Nephron (organoid): ENCODE measurements around the gene CLMN.
A peak's percentile ranks its signal among the peaks of the same experiment; 100 is the strongest.

Experiments used
- H3K27ac Mint-ChIP-seq, 3 experiments: 2 replicates each; pipeline ENCODE4 v1.8.0; 2020; ENCODE audit warnings: mixed read lengths in 3 of 3, mild to moderate bottlenecking in 2 of 3, moderate library complexity in 1 of 3
- H3K27me3 Mint-ChIP-seq: 2 replicates; pipeline ENCODE4 v1.8.0; 2021; ENCODE audit warnings: low read depth, mild to moderate bottlenecking, moderate library complexity, mixed read lengths
- H3K36me3 Mint-ChIP-seq: 2 replicates; pipeline ENCODE4 v1.8.0; 2020; ENCODE audit warnings: low read depth, mixed read lengths
- H3K4me1 Mint-ChIP-seq: 2 replicates; pipeline ENCODE4 v1.8.0; 2020; ENCODE audit warnings: mixed read lengths
- H3K4me3 Mint-ChIP-seq, 3 experiments: 2 replicates each; pipeline ENCODE4 v1.8.0; 2020; ENCODE audit warnings: mild to moderate bottlenecking in 3 of 3, mixed read lengths in 3 of 3, moderate library complexity in 2 of 3
- H3K9me3 Mint-ChIP-seq: 2 replicates; pipeline ENCODE4 v1.8.0; 2020; ENCODE audit warnings: mixed read lengths
- TF ChIP-seq, protein P1 (sequence below), 3 experiments: fragments of 200-600 bp; sonication (generic); IDR thresholded peaks; one replicate each; pipeline ENCODE4 v1.5.0; 2021; ENCODE audit warnings: antibody characterized with exemption in 3 of 3; ENCODE audit not compliant: unreplicated experiment in 3 of 3

The CLMN gene

DNA sequence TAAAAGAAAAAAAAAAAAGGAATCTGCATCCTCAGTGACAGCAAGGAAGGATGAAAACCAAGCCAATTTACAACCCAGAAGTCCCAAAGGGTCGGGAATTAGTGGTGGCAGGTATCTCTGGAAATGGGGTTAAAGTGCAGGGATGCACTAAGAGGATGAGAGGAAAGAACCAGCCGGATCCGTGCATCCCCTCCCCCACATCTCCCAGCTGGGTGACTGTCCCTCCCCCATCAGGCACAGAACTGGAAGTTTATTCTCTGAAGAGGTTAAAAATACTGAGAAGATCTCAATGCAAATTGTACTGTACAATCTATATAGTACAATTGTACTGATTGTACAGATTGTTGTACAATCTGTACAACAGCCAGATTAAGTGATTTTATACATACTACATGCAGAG, 15.4 kb downstream of the CLMN start:
- H3K36me3 Mint-ChIP-seq: no peaks in the 10 kb centered on the region
- no peak overlapping the region for H3K4me3 Mint-ChIP-seq
- H3K9me3 Mint-ChIP-seq: no peaks in the 10 kb centered on the region
- TF ChIP-seq, protein P1, sequence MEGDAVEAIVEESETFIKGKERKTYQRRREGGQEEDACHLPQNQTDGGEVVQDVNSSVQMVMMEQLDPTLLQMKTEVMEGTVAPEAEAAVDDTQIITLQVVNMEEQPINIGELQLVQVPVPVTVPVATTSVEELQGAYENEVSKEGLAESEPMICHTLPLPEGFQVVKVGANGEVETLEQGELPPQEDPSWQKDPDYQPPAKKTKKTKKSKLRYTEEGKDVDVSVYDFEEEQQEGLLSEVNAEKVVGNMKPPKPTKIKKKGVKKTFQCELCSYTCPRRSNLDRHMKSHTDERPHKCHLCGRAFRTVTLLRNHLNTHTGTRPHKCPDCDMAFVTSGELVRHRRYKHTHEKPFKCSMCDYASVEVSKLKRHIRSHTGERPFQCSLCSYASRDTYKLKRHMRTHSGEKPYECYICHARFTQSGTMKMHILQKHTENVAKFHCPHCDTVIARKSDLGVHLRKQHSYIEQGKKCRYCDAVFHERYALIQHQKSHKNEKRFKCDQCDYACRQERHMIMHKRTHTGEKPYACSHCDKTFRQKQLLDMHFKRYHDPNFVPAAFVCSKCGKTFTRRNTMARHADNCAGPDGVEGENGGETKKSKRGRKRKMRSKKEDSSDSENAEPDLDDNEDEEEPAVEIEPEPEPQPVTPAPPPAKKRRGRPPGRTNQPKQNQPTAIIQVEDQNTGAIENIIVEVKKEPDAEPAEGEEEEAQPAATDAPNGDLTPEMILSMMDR (IDR thresholded peaks at IDR 0.05; ENCODE audit: unreplicated experiment in 3 of 3): no peak
- no peak overlapping the region for H3K27ac Mint-ChIP-seq
- peaks cover 52% of the 10 kb centered on the region for H3K4me1 Mint-ChIP-seq
- peaks cover 10% of the 10 kb centered on the region for H3K27me3 Mint-ChIP-seq

DNA sequence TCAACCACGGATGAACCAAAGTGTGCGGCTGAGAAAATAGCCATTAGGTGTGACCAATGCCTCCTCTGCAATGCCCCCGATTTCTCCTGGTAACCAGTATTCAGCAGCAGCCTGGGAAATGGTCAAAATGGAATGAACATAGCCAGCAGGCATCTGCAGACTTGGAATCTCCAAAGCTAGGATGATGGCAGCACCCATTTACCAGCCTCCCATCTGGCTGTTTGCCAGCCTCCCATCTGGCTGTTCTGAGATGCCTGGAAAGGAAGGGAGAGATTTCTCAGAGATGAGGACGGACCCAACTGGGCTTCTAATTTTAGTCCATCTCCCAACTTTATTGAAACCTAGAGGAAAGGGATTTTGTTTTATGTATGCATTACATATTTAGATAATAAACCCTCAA, 16.2 kb downstream of the CLMN start:
- Mint-ChIP-seq H3K36me3 (no peaks in the 10 kb centered on the region), H3K9me3 (no peaks in the 10 kb centered on the region), H3K27me3 (peaks cover 10% of the 10 kb centered on the region), H3K27ac (no peak overlapping the region), H3K4me1 (peaks cover 48% of the 10 kb centered on the region), H3K4me3 (no peak overlapping the region)
- TF ChIP-seq, protein P1 (IDR thresholded peaks at IDR 0.05; ENCODE audit: unreplicated experiment in 3 of 3): no peak

DNA sequence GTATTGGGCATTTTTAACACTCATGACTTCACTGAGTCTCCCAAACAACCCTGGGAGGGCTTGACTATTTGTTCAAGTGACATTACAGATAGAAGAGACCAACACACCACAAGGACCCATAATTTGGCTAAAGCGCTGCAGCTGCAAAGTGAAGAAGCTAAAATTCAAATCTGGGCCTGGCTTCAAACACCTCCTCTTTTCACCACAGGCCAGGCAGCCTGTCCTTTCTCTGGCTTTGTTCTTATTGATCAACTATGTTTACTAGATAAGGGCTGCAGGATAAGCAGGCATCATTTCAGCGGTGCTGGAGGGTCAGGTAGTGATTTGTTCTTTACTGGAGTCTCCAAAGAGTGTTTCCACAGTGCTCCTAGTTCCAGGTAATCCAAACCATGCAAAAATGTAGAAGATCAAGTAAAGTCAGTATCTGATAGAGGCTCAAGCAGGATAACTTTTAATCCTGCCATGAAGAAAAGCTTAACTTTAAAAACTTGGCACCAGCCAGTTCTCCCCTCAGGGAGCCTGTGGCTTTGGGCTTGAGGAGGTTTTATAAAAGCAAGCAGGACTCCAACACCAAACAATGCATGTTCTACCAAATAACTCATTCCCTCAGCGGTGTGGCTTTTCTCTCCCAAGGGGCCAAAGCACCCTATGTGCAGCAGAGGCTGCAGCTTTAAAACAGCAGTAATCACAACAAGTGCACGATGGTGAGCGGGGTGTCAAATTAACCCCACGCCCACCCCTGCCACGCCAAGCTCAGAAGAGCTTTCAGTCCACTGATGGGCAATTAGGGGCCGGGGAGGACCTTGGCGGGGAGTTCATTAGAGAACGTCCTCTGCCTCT, 16.8 kb downstream of the CLMN start:
- H3K27ac Mint-ChIP-seq: peak overlapping the region in 1 of 3 experiments; percentile 16
- H3K36me3 Mint-ChIP-seq: no peaks in the 10 kb centered on the region
- TF ChIP-seq, protein P1 (IDR thresholded peaks at IDR 0.05; ENCODE audit: unreplicated experiment in 3 of 3): no peak
- H3K27me3 Mint-ChIP-seq: peaks cover 5% of the 10 kb centered on the region
- no peaks in the 10 kb centered on the region for H3K9me3 Mint-ChIP-seq
- peaks cover 42% of the 10 kb centered on the region for H3K4me1 Mint-ChIP-seq
- H3K4me3 Mint-ChIP-seq: no peak overlapping the region

DNA sequence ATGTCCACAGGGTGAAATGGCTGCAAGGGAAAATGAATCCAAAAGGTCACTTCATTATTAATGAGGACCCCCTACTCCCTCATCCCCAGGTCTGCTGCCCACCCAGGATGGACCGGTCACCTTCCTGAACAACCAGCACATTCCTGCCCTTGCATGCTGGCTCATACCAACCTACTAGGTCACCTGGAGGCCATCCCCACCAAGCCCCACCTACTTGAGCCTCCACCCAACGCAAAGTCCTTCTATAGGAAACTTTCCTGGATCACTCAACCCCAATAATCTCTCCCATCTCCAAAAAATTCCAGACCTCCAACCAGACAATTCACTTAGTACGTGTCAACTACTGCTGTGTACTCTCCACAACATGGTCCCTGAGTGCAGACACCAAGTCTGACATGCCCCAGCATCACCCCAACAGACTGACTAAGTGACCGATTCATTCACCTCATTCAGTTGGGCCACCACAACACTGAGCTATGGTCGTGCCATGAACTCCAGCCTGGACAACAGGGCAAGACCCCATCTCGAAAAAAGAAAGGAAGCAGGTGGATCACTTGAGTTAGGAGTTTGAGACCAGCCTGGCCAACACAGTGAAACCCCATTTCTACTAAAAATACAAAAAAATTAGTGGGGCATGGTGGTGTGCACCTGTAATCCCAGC, 18.1 kb downstream of the CLMN start:
- Mint-ChIP-seq H3K9me3 (no peaks in the 10 kb centered on the region), H3K36me3 (peaks cover 3% of the 10 kb centered on the region), H3K27me3 (peaks cover 5% of the 10 kb centered on the region), H3K4me3 (no peak overlapping the region), H3K4me1 (peaks cover 33% of the 10 kb centered on the region), H3K27ac (no peak overlapping the region)
- TF ChIP-seq, protein P1 (IDR thresholded peaks at IDR 0.05; ENCODE audit: unreplicated experiment in 3 of 3): no peak

DNA sequence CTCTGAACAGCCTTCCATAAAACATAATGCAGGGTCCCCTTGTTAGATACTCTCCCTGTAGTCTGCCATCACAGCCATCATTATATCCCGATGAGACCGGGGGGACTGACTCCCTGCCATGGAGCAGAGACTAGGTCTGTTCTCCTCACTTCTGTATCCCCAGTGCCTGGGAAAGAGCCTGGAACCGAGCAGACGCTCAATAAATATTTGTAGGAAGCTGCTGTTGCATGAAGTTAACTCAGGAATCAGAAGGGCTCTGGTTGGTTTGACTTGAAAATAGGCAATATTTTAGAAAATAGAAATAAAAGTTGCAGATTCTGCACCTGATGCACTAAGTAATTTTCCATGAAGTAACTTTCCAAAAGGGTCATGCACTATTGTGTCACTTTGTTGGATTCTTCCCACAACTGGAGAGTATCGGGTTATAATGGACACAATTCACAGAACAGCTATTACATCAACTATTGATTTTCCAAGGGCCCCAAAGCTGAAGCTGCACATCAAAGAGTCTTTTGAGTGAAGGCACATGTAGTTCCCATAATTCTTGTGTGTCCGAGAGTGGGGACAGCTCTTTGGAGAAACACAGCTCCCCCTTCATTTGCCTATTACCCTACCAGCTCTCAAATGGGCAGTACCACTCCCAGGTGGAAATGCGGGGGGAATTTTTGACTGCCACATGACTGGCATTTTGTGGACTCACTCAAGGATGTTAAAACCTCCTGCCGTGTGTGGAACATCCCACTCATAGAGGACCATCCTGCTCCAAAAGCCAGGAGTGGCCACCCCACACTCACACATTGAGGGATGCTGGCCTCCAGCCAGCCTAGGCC, 18.8 kb downstream of the CLMN start:
- Mint-ChIP-seq H3K4me1 (peaks cover 32% of the 10 kb centered on the region), H3K9me3 (no peaks in the 10 kb centered on the region), H3K27me3 (peaks cover 3% of the 10 kb centered on the region)

More for the DNA sequence above, 18.8 kb downstream of the CLMN start:
- Mint-ChIP-seq H3K4me3 (no peak overlapping the region), H3K36me3 (peaks cover 8% of the 10 kb centered on the region), H3K27ac (peak overlapping the region in 1 of 3 experiments; percentile 39)
- TF ChIP-seq, protein P1 (IDR thresholded peaks at IDR 0.05; ENCODE audit: unreplicated experiment in 3 of 3): no peak
